OCI-LY7 (cell line): ENCODE data around the gene PIP5K1C. TPM values are rescaled to one million over a fixed set of nuclear protein-coding genes. Genes with fewer than 3 reads are reported as not detected.

Source experiments
- BruUV-seq: library from RNA; stranded (reverse); fragments of 400-500 nt; replicated peaks from 2 replicates; lab custom pipeline; 2021; lab: Mats Ljungman, UMichigan
- CTCF ChIA-PET: fragments of 300-600 bp; sonication (Branson Sonifier 250); formaldehyde crosslinking; loops from one replicate; lab custom pipeline; 2022; ENCODE audit warnings: antibody characterized with exemption; ENCODE audit not compliant: unreplicated experiment; lab: Charles Lee
- POLR2A ChIA-PET: fragments of 300-600 bp; sonication (Branson Sonifier 250); formaldehyde crosslinking; loops from one replicate; lab custom pipeline; 2022; ENCODE audit warnings: antibody characterized with exemption; lab: Charles Lee
- DNase-seq: peaks from one replicate; pipeline ENCODE4 v3.0.0-alpha.2; 2015; ENCODE audit warnings: low spot score
- H2AFZ ChIP-seq: fragments of 200-600 bp; sonication (generic), shearing (Covaris generic); 2 replicates; pipeline ENCODE4 v1.6.1; 2014; ENCODE audit warnings: mild to moderate bottlenecking, antibody characterized with exemption, low read length, moderate library complexity
- H3K27ac ChIP-seq: fragments of 200-600 bp; sonication (generic); 2 replicates; pipeline ENCODE4 v1.5.1; 2014; ENCODE audit warnings: mixed run types, low read depth, mild to moderate bottlenecking, moderate library complexity, low read length, inconsistent platforms; ENCODE audit not compliant: poor library complexity, severe bottlenecking
- H3K36me3 ChIP-seq: fragments of 200-600 bp; sonication (generic); 2 replicates; pipeline ENCODE4 v1.6.1; 2014; ENCODE audit warnings: mild to moderate bottlenecking, antibody characterized with exemption, low read length, moderate library complexity, mixed read lengths; ENCODE audit not compliant: insufficient read depth
- H3K4me1 ChIP-seq: fragments of 200-600 bp; sonication (generic); 2 replicates; pipeline ENCODE4 v1.5.1; 2014; ENCODE audit warnings: mild to moderate bottlenecking, low read length; ENCODE audit not compliant: insufficient read depth, poor library complexity, severe bottlenecking
- H3K4me2 ChIP-seq: fragments of 200-600 bp; sonication (generic); 2 replicates; pipeline ENCODE4 v1.6.1; 2014; ENCODE audit warnings: mild to moderate bottlenecking, low read length
- H3K4me3 ChIP-seq: fragments of 200-600 bp; sonication (generic); 2 replicates; pipeline ENCODE4 v1.5.1; 2014; ENCODE audit warnings: mild to moderate bottlenecking, low read depth, low read length; ENCODE audit not compliant: poor library complexity, severe bottlenecking
- H3K79me2 ChIP-seq: fragments of 200-600 bp; sonication (generic); 2 replicates; pipeline ENCODE4 v1.6.1; 2016; ENCODE audit warnings: low read depth, mild to moderate bottlenecking, low read length, moderate library complexity, mixed read lengths; ENCODE audit not compliant: insufficient read depth
- H3K9me2 ChIP-seq: fragments of 200-600 bp; sonication (generic); 2 replicates; pipeline ENCODE4 v1.6.1; 2016; ENCODE audit warnings: mild to moderate bottlenecking, low read length, mixed read lengths; ENCODE audit not compliant: insufficient read depth
- H3K9me3 ChIP-seq: fragments of 200-600 bp; sonication (generic); 2 replicates; pipeline ENCODE4 v1.6.1; 2014; ENCODE audit warnings: mild to moderate bottlenecking, mixed run types, low read length, mixed read lengths
- H4K20me1 ChIP-seq: fragments of 200-600 bp; sonication (generic); 2 replicates; pipeline ENCODE4 v1.6.1; 2014; ENCODE audit warnings: mild to moderate bottlenecking, antibody characterized with exemption, low read length, moderate library complexity, mixed read lengths; ENCODE audit not compliant: insufficient read depth
- CTCF ChIP-seq: fragments of 200-600 bp; sonication (generic); conservative IDR thresholded peaks from 2 replicates; pipeline ENCODE4 v1.5.1; 2014; ENCODE audit warnings: mild to moderate bottlenecking, antibody characterized with exemption, low read length, moderate library complexity, mixed read lengths
- EZH2phosphoT487 ChIP-seq: fragments of 200-600 bp; sonication (generic); IDR thresholded peaks from 2 replicates; pipeline ENCODE4 v1.6.1; 2018; ENCODE audit warnings: low read depth, borderline replicate concordance, mild to moderate bottlenecking, mixed run types, antibody characterized with exemption, low read length, moderate library complexity, mixed read lengths
- intact Hi-C: fragments of 100-400 bp; cut with micrococcal nuclease; formaldehyde crosslinking; loops from one replicate; pipeline ENCODE4 v1.10.0; 2022; ENCODE audit not compliant: unreplicated experiment
- total RNA-seq, 2 experiments: library from RNA; depleted of rRNA in 1 of 2; stranded (reverse); fragments of >200 nt in 1 of 2; shearing (Covaris generic) in 1 of 2; gene quantifications; 2 replicates each; pipeline ENCODE4 v1.2.3, GENCODE V29; 2014 to 2022

Gene PIP5K1C
- total RNA-seq, 2 experiments from 2014 or later = 7.6 to 15.1 TPM

DNA sequence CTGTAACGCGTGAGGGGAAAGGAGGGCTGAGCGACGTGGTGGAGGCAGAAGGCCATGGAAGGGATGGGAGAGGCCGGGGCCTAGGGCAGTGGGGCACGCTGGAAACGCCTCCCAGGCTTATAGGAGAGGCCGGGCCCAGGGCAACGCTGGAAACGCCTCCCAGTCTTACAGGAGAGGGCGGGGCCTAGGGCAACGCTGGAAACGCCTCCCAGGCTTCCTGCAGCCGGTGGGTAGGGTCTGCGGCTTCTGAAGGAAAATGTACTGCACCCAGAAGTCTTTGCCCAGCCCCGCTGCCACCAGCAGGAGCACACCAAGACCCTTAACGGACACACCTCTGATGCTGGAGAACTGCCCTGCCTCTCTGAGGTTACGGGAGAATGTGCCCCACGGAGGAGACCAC is 82.8 kb downstream of the PIP5K1C start:
- TF ChIP-seq EZH2phosphoT487 = no peak
- no peak for TF ChIP-seq CTCF
- intact Hi-C loops = loop anchor here (5.0 kb wide), 1 partner anchor 70 kb away; no protein-coding TSS in a partner anchor
- H3K36me3 ChIP-seq = peaks cover 36% of the 10 kb centered on the region

DNA sequence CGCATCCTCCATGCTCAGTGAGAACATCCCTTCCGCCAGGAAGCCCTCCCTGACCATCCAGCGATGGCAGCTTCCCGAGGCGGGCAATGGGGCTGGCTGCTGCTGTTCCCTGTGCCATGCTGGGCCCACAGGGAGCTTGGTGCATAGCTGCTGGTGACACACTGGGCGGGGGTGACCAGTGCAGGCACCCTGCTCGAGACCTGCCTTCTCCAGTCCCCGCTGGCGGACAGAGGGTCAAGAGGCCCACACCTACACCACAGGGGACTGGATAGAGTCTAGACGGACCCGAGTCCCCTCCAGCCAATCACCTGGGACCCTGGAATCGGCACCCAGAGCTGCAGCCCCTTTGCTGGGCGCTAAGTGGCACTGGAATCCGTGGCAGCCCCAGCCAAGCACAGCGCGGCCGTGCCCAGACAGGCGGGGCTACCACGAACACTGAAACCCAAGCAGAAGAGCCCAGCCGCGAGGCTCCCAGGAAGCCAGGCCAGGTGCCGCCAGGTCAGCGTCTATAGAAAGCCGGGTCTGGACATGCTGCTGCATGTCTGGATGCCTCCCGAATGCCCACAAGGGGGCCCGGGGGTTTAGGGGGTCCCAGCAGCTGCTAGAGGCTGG is 84.6 kb downstream of the PIP5K1C start:
- Histone ChIP-seq H3K4me1 (no peaks in the 10 kb centered on the region), H4K20me1 (no peaks in the 10 kb centered on the region), H3K36me3 (peaks cover 38% of the 10 kb centered on the region), H3K79me2 (no peaks in the 10 kb centered on the region), H3K9me3 (no peaks in the 10 kb centered on the region), H3K4me2 (no peak overlapping the region), H2AFZ (no peak overlapping the region), H3K9me2 (no peaks in the 10 kb centered on the region), H3K27ac (no peak overlapping the region), H3K4me3 (no peak overlapping the region)
- BruUV-seq = no TSS peak
- ChIA-PET POLR2A (no interaction called here), CTCF (no interaction called here)
- TF ChIP-seq CTCF (no peak), EZH2phosphoT487 (no peak)
- no peak for DNase-seq
- intact Hi-C loops = loop anchor here (5.0 kb wide), 1 partner anchor 68 kb away; no protein-coding TSS in a partner anchor

More for the DNA sequence above, 82.8 kb downstream of the PIP5K1C start:
- BruUV-seq = no TSS peak
- Histone ChIP-seq H3K4me3 (no peak overlapping the region), H2AFZ (no peak overlapping the region), H4K20me1 (no peaks in the 10 kb centered on the region), H3K27ac (no peak overlapping the region), H3K4me2 (no peak overlapping the region), H3K9me3 (no peaks in the 10 kb centered on the region), H3K79me2 (no peaks in the 10 kb centered on the region), H3K9me2 (no peaks in the 10 kb centered on the region), H3K4me1 (no peaks in the 10 kb centered on the region)
- DNase-seq = no peak
- ChIA-PET CTCF (interaction anchor here (0.6 kb wide), 1 partner anchor 342 kb away, joined by 11 read pairs; no protein-coding TSS in a partner anchor), POLR2A (no interaction called here)

- ChIA-PET CTCF (no interaction called here), POLR2A (no interaction called here)
- Histone ChIP-seq H3K9me3 (no peaks in the 10 kb centered on the region), H3K27ac (no peak overlapping the region), H3K36me3 (peaks cover 42% of the 10 kb centered on the region), H3K79me2 (no peaks in the 10 kb centered on the region), H3K4me3 (no peak overlapping the region), H2AFZ (no peak overlapping the region), H3K4me1 (no peaks in the 10 kb centered on the region), H4K20me1 (no peaks in the 10 kb centered on the region), H3K4me2 (no peak overlapping the region), H3K9me2 (no peaks in the 10 kb centered on the region)
- BruUV-seq = no TSS peak
- no peak for TF ChIP-seq EZH2phosphoT487
- no peak for TF ChIP-seq CTCF
- intact Hi-C loops = loop anchor here (5.0 kb wide), 1 partner anchor 68 kb away; no protein-coding TSS in a partner anchor
- DNase-seq = no peak
These were observed 85.3 kb downstream of the PIP5K1C start for GRCh38 chr19:3614858-3615505.
